Stimulated activated CD8-positive, alpha-beta memory T cell treated with anti-CD3 and anti-CD28 coated beads, Interleukin-4, amount 100 ng/mL, for 24 hours (primary cell): ENCODE data around the gene ANKRD12.
A peak's percentile ranks its signal among the peaks of the same experiment; 100 is the strongest.

Experiments
- DNase-seq: peaks from one replicate; pipeline ENCODE4 v3.0.0-alpha.2; 2020; ENCODE audit warnings: low read depth

Gene ANKRD12

DNA sequence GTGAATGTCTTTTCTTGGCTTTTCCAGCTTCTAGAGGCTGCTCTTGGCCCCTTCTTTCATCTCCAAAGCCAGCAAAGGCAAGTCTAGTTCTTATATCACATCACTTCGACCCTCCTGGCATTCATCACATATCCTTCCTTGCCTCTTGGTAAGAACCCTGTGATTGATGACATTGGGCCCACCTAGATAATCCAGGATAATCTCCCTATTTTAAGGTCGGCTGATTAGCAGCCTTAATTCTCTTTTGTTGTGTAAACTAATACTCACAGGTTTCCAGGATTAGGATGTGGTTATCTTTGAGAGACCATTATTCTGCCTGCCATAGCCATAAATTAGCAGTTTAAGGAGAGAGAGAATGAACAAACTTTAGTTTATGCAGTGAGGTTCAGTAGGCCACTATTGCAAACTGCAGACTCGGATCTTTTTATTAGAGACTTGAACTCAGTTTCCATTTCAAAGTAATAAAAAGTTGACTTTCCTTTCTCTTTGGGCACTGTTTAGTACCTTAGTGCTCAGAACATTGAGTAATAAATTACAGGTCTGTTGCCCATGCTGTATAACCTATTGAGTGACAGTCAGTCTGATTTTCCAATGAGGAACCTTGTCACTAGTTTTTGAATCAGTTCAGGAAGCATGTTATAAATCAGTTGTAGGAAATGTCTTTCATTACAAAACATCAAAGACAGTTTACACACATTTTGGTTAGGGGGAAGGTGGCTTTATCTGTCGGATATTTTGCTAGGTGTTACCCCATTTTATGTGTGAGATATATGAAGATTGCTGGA lies 29.6 kb upstream of the ANKRD12 start:
- DNase-seq: no peak

DNA sequence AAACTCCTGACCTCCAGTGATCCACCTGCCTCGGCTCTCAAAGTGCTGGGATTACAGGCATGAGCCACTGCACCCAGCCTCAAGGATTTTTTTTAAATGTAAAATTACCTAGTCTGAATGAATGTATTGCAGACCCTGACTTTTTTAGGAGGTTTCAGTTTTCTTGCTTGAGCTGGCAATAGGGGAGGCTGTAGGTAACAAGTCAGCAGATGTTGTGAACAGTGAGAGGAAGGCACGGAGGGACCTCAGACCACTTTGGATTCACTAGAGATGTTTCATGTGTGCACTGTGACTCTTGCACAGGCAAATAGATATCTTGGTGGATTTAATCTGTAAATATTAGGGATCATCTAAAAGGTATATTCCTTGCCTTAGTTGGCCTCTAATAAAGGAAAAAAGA lies 27.7 kb upstream of the ANKRD12 start:
- no peak for DNase-seq

DNA sequence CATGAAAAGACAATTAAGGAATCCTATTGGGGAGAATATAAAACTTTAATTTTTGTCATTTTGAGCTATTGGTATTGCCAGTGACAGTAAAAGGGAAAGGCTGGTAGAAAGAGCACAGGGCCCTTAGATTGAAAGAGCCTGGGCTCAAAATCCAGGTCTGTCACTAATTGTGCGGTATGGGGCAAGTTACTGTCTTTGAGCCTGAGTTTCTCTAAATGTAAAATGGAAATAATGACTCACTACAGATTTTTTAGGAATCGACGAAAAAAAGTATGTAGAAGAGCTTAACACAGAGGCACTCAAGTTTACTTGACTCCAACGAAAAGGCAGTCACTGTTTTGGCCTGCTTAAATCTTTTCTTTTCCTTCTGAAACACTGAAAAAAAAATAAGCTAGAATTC lies 27.1 kb upstream of the ANKRD12 start:
- DNase-seq: no peak

DNA sequence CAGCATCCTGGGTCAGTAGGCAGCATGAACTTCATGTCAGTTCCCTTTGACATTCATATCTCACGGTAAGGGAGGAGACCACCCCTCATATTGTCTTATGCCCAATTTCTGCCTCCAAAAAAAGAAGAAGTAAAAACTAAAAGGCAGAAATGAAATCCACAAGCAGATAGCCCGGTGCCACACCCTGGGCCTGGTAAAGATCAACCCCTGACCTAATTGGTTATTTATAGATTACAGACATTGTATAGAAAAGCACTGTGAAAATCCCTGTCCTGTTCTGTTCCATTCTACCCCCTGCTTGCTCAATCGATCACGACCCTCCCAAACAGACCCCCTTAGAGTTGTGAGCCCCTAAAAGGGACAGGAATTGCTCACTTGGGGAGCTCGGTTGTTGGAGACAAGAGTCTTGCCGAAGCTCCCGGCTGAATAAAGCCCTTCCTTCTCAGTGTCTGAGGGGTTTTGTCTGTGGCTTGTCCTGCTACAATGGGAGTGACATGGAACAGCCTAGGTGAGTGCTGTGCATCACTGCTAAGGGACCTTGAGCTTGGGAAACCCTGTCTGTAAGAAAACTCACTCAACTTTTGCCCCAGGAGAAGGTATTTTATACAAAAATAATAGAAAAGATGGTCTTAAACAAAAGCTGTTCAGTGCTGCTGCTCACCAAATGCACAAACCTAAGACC lies 23.0 kb upstream of the ANKRD12 start:
- no peak for DNase-seq

DNA sequence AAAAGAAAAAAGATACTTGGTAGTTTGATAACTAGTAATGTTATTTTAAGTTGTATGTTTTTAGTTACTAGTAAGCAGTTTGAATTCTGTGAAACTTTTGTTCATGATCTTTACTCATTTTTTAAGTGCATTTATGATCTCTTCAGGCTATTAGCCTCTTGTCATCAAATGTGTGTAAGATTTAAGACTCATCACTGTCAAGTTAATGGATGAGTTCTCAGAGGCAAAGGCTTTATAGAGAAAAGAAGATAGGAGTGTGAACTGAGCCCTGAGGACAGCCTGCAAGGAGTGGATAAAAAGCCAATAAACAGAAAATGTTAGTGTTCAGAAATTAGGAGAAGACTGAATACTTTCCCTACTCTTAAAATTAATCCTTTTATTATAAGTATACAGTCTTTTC lies 20.6 kb upstream of the ANKRD12 start:
- no peak for DNase-seq

DNA sequence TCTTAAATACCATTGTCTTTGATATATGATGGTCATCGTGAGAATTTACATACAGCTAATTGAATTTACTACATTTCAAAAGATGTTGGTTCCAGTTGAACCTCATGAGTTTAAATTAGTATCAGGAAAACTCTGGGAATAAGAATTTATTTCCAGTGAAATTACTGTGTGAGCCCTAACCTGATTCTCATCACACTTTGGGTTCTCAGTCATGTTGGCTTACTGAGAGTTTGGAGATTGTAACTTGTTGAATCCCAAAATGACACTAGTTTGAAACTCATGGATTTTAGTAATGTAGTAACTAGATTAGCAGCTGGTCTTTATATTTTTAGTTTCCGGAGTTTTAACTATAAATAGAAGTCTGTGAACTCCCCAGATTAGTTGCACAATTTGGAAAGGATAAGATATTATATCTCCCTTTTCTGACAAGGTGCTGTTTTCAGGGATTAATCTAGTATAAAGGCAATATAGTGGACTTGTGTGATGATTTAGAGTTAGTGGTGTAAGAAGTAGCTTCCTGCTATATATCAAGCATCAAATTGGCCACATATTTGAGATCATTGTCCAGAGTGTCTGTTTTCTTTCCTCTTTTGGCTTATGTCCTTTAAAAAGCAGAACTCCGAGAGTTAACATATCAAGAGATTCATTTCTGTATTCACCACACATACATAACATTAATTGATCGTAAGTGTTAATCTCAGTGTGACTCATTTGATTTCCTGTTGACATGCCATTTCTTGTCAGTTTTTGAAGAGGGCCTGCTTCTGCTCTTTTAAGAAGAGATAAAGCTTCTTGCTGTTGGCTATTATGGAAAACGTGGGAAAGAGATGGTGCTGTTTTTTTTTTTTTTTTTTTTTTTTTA lies 18.4 kb upstream of the ANKRD12 start:
- no peak for DNase-seq

DNA sequence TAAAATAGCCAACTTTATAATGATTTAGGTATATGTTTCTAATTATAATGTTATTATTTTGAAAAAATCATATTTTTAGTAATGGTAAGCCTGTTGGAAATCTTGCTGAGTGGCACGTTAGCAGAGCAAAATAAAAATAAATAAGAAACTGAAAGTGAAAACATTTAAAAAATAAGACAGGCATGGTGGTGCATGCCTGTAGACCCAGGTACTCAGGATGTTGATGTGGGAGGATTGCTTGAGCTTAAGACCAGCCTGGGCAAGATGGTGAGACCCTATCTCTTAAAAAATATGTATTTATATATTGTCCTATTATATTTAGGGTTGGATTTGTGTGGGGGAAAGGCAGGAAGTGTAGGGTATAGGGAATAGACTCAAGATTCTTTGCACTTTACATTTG lies 15.8 kb upstream of the ANKRD12 start:
- no peak for DNase-seq

DNA sequence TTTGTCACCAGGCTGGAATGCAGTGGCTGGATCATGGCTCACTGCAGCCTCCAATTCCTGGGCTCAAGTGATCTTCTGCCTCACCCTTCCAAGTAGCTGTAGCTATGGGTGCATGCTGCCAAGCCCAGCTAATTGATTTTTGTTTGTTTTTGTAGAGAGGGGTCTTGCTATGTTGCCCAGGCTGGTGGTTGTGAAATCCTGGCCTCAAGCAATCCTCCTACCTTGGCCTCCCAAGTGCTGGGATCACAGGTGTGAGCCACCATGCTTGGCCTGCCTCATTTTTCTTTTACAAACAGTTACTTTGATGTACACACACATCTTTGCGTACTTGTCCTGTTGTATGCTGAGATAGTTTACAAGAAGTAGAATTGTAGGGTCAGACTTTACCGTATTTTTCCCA lies 13.1 kb upstream of the ANKRD12 start:
- no peak for DNase-seq

DNA sequence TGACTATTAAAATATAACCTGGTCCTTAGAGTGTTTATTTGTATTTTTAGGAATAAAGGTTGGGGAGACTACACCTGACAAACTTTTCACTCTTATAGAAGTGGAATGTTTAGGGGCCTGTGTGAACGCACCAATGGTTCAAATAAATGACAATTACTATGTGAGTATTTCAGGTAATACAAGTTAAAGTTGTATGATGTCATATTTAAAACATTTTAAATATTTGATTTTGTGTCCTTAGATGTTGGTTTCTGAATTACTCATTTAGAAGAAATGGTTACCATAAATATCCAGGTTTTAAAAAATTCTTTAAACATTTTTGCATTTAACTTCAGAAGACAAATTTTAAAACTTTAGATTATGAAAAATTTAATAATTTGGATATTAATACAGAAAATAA lies 11.8 kb upstream of the ANKRD12 start:
- DNase-seq: no peak

DNA sequence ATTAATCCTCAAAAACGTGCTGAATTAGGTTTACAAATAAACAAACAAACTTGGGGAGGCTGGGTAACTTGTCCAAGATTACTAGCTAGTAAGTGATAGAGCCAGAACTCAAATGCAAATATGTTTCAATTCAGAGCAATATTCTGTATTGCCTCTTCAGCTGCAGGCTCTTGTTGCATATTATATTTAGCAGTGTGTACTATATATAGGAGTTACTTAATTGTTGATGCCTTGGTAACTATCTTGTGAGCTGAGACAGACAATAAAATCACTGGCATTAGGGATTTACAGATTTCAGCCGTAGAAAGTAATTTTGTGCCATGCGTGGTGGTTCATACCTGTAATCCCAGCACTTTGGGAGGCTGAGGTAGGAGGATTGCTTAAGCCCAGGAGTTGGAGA lies 10.2 kb upstream of the ANKRD12 start:
- DNase-seq: no peak

DNA sequence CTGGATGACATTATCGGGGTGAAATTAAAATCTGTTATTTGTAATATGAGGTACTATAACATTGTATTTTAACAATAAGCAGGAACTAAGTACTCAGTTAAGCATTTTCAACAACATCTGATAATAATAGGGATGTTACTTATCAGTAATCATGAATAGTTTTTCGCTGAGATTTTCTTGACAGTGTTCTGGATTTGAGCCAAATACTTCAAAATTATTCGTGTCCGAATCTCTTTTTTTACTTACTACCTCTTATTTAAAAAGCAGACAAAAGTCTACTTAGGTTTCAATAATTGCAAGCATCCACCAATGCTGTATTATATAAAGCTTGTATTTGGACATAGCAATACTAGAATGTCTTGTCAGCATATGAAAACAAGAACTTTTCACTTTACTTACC lies 6.4 kb upstream of the ANKRD12 start:
- no peak for DNase-seq

DNA sequence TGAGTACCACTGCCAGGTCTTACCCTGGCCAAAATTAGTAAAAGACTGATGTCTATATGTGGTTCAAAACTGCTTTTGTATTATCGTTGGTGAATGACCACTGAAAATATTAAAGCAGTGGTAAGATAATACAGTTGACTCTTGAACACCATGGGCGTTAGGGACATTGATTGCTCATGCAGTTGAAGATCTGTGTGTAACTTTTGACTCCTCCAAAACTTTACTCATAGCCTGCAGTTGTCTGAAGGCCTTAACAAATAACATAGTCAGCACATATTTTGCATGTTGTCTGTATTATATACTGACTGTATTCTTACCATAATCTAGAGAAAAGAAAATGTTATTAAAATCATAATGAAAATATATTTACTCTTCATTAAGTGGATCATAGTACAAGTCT lies 5.8 kb upstream of the ANKRD12 start:
- no peak for DNase-seq

DNA sequence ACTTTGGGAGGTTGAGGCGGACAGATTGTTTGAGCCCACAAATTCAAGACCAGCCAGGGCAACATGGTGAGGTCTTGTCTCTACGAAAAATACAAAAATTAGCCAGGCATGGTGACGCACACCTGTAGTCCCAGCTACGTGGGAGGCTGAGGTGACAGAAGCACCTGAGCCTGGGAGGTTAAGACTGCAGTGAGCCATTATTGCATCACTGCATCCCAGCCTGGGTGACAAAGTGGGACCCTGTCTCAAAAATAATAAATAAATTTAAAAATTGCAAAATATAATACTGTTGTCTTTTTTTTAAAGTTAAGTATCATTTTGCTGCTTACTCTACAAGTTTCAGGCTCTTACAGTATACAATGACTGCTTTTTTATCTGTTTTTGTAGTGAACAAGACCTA lies 4.0 kb upstream of the ANKRD12 start:
- DNase-seq: no peak

DNA sequence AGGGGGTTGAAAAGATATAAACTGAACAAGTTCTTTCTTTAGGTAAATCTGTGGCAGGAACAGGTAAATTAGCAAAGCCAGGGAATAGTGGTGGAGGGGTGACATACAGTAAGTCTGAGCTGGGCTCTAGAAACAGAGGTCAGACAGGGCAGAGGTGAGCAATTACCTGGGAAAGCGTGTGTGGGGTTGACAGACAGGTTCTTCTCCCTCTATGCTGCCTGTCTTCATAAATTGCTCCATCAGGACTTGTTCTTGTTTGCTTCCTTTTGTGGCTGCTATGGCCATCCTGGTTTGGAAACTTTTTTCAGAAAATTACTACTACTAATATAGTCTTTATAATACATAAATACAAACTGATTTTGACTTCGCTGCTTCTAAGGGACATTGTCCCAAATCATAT lies 3.4 kb upstream of the ANKRD12 start:
- DNase-seq: no peak

DNA sequence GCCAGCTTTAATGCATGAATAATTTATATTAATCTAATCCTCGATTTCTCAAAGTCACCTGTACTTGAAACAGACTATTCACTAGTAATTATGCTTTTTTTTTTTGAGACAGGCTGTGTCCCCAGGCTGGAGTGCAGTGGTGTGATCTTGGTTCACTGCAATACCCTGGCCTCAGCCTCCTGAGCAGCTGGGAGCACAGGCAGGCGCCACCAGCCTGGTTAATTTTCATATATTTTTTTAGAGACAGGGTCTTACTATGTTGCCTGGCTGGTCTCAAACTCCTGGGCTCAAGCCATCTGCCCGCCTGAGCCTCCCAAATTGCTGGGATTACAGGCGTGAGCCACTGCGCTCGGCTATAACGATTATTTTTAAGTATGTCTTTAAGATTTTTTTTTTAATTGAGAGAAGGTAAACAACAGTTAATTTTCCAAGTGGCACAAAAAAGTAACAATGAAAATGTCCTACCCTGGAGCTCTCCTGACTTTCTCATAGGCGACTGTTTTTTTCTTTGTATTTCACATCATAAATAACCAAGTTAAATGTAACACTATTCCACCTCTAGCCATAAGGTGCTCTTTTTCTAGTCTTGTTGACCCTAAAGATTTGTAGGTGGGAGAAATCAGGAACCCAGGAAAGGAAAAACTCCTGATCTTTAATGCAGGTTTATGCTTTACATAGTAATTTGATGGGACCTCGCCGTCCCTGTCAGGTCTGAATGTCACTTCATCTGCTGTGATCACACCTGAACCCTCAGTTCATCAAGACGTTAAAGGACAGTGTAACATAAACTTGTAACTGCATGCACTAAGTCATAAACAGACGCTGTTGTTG lies 1.3 kb upstream of the ANKRD12 start:
- no peak for DNase-seq

DNA sequence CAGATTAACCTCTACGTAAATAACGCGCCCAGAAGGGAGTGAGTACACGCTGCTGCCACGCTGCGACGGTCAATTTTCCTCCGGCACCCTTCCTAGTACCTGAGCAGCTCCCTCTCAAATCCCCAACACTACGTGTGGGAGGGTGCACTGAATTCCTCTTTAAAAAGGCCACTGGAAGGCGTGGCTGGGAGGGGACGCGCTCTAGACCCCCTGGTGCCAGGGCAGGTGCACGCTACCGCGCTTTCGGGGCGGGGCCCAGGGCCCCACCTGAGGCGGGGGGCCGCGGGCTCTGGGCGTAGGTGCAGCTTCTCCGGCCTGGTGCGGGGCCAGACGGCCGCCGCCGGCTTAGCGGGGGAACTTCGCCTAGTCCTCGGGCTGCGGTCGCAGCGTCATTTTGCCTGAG lies 668 bp upstream of the ANKRD12 start:
- no peak for DNase-seq

DNA sequence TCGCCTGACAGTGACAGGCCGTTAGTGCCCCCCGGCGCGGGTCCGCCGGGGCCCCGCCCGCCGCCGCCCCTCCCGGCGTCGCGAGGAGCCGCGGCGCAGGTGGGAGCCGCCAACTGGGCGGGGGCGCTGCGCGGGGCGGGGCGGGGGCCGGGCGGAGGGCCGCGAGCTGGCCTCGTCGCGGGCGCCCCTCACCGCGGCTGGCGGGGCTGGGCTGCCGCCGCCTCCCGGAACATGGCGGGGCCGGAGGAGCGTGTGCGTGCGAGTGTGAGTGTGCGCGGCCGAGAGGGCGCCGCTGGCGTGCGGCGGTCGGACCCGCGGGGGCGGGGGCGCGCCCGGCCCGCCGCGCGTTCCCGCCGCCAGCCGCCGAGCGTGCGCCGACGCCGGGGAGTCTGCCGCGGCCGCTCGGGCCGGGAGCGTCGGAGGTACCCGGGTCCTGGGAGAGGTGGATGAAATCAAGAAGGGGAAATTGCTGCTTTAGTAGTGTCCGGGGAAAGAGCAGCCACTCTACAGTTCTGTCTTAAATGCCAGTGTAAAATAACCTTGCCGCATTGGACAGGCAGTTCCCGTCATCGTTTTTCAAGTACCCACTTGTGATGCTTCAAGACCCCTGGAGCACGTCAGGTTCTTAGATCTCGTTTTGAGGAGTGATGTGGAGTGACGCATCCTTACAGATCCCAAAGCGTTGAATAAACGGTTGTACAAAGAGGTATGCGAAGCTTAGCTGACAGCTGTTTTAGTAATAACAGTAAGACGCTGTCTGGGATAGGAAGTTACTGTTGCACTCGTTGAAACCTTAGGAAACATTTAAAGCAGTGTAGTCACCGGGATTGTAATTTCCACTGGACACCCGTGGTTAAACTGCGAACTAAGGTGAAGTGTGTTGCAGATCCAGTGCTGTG lies 836 bp downstream of the ANKRD12 start:
- DNase-seq: peak; percentile 60

DNA sequence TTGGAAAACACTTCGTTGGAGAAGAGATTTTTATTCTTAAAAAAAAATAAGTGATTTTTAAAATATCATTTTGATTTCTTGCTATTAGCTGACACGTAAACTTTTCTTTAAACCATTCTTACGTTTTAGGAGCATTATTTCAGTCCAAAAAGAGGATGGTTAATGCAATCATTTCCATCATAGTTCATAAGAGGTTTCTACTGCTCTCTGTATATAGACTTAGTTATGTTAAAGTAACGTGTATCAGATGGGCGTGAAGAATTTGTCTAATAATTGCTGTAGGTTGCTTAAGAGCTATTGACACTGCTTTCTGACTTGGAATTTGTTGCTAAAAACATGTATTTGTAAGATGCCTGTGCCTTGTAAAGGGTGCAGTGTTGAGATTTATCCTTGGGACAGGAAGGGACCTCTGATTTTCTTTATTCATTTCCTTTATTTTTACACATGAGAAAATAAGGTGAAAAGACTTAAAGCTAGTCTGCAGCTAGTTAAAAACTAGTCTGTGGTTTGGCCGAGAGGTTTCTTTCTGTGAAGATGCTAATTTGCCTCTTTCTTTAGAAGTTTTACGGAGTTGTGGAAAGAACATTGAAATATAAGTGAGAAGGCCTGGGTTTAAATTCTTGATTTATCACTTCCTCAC lies 2.9 kb downstream of the ANKRD12 start:
- no peak for DNase-seq

DNA sequence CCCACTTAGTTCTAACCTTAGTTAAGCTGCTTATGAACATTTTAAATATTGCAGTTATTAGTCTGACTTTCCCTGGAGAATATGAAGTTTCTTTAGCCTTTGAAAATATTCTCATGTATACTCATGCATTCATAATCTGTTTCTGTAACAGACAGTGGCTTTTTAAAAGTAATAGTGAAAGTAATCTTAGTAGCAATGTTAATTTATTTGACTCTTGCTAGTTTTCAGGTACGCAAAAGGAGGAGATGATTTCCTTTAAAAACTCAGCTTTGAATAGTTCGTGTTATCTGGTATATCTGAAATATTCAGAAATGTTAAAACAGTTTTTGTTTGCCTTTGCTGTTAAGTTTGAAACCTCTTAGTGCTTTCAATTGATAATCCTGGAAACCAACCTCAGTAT lies 3.8 kb downstream of the ANKRD12 start:
- no peak for DNase-seq

DNA sequence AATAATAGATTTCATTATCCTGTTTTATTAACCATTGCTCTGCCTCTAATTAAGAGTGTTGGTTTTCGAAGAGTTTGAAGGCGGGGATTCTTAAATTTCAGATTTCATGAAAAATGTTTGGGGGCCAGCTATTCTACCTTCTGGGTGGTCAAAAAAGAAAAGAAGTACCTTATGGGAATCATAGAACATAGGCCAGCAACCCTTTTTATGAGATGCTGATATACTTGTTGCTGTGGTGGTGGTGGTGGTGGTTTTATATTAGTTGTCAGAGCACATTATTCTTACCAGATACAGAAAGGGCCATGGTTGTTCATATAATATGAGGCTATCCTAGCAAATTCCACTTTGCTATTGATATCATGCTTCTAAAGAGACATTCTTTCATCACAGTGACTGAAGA lies 4.4 kb downstream of the ANKRD12 start:
- no peak for DNase-seq

DNA sequence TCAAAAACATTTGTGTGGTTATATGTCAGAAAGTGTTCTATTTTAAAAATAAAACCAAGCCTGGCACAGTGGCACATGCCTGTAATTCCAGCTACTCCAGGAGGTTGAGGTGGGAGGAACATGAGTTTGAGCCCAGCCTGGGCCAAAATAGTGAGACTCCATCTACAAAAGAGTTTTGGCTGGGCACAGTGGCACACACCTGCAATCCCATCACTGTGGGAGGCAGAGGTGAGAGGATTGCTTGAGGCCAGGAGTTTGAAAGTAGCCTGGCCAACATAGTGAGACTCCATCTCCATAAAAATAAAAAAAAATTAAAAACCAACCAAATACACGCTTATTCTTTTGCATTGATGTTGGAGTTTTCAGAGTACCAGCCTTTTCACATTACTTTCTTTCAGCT lies 9.6 kb downstream of the ANKRD12 start:
- no peak for DNase-seq
